ENCODE data around the gene NCAM2.

DNA sequence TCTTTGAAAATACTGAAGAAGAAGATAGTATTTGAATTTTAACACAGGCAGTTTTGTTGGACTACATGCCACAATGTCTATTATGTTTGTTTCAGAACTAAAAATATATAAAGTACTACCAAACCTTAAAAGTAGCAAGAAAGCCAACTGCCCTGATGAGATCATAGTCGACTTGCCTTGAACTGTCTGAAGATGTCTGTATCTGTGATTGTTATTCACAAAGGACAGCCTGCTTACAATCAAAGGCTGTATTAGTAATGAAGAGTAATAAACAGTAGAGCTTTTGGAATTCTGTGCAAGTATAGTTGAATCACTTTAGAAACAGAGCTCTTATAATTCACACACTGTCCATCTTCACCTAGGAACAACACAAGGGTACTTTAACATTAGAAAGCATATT lies 228.3 kb downstream of the NCAM2 start:
- TF ChIP-seq POLR2A (IDR thresholded peaks at IDR 0.05), result no peak
- TF ChIP-seq, protein P1, sequence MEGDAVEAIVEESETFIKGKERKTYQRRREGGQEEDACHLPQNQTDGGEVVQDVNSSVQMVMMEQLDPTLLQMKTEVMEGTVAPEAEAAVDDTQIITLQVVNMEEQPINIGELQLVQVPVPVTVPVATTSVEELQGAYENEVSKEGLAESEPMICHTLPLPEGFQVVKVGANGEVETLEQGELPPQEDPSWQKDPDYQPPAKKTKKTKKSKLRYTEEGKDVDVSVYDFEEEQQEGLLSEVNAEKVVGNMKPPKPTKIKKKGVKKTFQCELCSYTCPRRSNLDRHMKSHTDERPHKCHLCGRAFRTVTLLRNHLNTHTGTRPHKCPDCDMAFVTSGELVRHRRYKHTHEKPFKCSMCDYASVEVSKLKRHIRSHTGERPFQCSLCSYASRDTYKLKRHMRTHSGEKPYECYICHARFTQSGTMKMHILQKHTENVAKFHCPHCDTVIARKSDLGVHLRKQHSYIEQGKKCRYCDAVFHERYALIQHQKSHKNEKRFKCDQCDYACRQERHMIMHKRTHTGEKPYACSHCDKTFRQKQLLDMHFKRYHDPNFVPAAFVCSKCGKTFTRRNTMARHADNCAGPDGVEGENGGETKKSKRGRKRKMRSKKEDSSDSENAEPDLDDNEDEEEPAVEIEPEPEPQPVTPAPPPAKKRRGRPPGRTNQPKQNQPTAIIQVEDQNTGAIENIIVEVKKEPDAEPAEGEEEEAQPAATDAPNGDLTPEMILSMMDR (IDR thresholded peaks at IDR 0.05 in 8 of 11, conservative IDR thresholded peaks at IDR 0.05 in 3 of 11), result no peak
- no peak for TF ChIP-seq POLR2AphosphoS5 (IDR thresholded peaks at IDR 0.05)
